ENCODE measurements around the gene ANKMY2. TPM values are rescaled to one million over a fixed set of nuclear protein-coding genes. Genes with fewer than 3 reads are reported as not detected.
A peak's percentile ranks its signal among the peaks of the same experiment; 100 is the strongest.
"Not testable (repeated sequence)": the region's sequence is repeated elsewhere in the genome, so short reads cannot be mapped to it uniquely, and the experiment has no call there.

Gene ANKMY2
- total RNA-seq, 1 experiment from 2014 or later: 22.9 TPM

DNA sequence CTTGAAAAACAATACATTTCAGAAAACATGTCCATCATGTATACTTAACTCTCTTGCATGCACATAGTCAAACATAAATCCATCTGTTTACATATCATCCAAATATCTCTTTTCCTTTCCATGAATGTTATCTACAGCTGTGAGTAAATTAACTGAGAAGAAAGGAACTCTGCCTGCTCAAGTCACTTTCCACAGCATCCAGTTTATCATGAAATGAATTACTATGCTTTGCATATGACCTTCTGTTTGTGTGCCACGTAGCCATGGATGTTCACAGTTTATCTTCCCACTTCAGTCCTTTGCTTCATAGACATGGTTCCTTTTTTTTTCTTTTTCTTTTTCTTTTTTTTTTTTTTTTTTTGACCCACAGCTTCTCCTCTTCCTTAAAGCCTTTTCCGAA lies 40.0 kb upstream of the ANKMY2 start:
- H4K20me1 ChIP-seq (ENCODE audit: insufficient read depth): no peaks in the 10 kb centered on the region; the same call in 1 of the 2 replicates
- no peak for TF ChIP-seq EZH2 (IDR thresholded peaks at IDR 0.05; ENCODE audit: low read depth)
- TF ChIP-seq, protein P1, sequence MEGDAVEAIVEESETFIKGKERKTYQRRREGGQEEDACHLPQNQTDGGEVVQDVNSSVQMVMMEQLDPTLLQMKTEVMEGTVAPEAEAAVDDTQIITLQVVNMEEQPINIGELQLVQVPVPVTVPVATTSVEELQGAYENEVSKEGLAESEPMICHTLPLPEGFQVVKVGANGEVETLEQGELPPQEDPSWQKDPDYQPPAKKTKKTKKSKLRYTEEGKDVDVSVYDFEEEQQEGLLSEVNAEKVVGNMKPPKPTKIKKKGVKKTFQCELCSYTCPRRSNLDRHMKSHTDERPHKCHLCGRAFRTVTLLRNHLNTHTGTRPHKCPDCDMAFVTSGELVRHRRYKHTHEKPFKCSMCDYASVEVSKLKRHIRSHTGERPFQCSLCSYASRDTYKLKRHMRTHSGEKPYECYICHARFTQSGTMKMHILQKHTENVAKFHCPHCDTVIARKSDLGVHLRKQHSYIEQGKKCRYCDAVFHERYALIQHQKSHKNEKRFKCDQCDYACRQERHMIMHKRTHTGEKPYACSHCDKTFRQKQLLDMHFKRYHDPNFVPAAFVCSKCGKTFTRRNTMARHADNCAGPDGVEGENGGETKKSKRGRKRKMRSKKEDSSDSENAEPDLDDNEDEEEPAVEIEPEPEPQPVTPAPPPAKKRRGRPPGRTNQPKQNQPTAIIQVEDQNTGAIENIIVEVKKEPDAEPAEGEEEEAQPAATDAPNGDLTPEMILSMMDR (conservative IDR thresholded peaks at IDR 0.05): no peak
- no peaks in the 10 kb centered on the region for H3K9me2 ChIP-seq (ENCODE audit: insufficient read depth)
- H3K9me3 ChIP-seq (ENCODE audit: insufficient read depth, low read depth): no peaks in the 10 kb centered on the region
- H3K36me3 ChIP-seq (ENCODE audit: low read depth): peaks cover 78% of the 10 kb centered on the region
- no peak overlapping the region for H3K4me3 ChIP-seq
- no TSS peak for BruUV-seq (replicated peaks)
- DNase-seq: no peak
- CTCF ChIA-PET: no interaction called here
- H3K79me2 ChIP-seq (ENCODE audit: low read depth): no peaks in the 10 kb centered on the region
- POLR2A ChIA-PET (ENCODE audit: unreplicated experiment): interaction anchor here (0.6 kb wide), 1 partner anchor 680 kb away, joined by 3 read pairs; no protein-coding TSS in a partner anchor
- H2AFZ ChIP-seq: no peak overlapping the region
- no peak overlapping the region for H3K4me2 ChIP-seq
- intact Hi-C loops (cut with micrococcal nuclease; ENCODE audit: unreplicated experiment): loop anchor here (5.0 kb wide), 1 partner anchor 38 kb away; the partner anchor contains the start of genes ANKMY2 and BZW2
- H3K27me3 ChIP-seq (ENCODE audit: insufficient read depth, low read depth): no peaks in the 10 kb centered on the region
- no peaks in the 10 kb centered on the region for H3K4me1 ChIP-seq (replicated peaks; ENCODE audit: insufficient read depth)
- no peak overlapping the region for H3K27ac ChIP-seq
- peaks cover 17% of the 10 kb centered on the region for H3F3A ChIP-seq (ENCODE audit: insufficient read depth, low read depth)

DNA sequence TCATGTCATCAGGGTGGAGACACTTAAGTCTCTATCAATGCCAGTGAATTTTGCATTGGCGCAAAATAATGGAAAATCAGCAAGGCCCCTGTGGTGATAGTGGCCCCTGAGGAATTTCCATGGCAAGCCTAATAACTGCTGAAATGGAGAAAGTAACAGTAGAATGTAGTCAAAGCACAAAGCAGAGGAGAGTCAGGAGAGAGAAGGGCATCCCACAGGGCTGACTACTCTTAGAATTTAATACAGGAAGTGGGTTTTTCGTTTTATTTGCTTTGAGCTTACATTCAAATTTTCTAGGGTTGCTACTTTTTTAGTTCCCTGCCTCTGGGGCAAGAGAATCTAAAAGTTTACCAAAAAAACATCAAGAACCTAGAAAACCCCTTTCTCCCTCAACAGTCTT lies 39.4 kb upstream of the ANKMY2 start:
- TF ChIP-seq, protein P1 (conservative IDR thresholded peaks at IDR 0.05): no peak
- Histone ChIP-seq H3K79me2 (ENCODE audit: low read depth) (no peaks in the 10 kb centered on the region), H3K9me3 (ENCODE audit: insufficient read depth, low read depth) (no peaks in the 10 kb centered on the region), H3K27ac (no peak overlapping the region), H3K9me2 (ENCODE audit: insufficient read depth) (no peaks in the 10 kb centered on the region), H3K36me3 (ENCODE audit: low read depth) (peaks cover 78% of the 10 kb centered on the region), H2AFZ (no peak overlapping the region), H3K27me3 (ENCODE audit: insufficient read depth, low read depth) (no peaks in the 10 kb centered on the region), H3F3A (ENCODE audit: insufficient read depth, low read depth) (peaks cover 17% of the 10 kb centered on the region), H3K4me2 (no peak overlapping the region), H3K4me1 (replicated peaks; ENCODE audit: insufficient read depth) (no peaks in the 10 kb centered on the region), H4K20me1 (ENCODE audit: insufficient read depth) (no peaks in the 10 kb centered on the region; the same call in 1 of the 2 replicates), H3K4me3 (no peak overlapping the region)
- BruUV-seq (replicated peaks): no TSS peak
- no peak for DNase-seq
- POLR2A ChIA-PET (ENCODE audit: unreplicated experiment): interaction anchor here (0.6 kb wide), 1 partner anchor 679 kb away, joined by 3 read pairs; no protein-coding TSS in a partner anchor
- intact Hi-C loops (cut with micrococcal nuclease; ENCODE audit: unreplicated experiment): loop anchor here (5.0 kb wide), 1 partner anchor 38 kb away; the partner anchor contains the start of genes ANKMY2 and BZW2
- CTCF ChIA-PET: interaction anchor here (0.6 kb wide), 1 partner anchor 113 kb away, joined by 3 read pairs; no protein-coding TSS in a partner anchor

DNA sequence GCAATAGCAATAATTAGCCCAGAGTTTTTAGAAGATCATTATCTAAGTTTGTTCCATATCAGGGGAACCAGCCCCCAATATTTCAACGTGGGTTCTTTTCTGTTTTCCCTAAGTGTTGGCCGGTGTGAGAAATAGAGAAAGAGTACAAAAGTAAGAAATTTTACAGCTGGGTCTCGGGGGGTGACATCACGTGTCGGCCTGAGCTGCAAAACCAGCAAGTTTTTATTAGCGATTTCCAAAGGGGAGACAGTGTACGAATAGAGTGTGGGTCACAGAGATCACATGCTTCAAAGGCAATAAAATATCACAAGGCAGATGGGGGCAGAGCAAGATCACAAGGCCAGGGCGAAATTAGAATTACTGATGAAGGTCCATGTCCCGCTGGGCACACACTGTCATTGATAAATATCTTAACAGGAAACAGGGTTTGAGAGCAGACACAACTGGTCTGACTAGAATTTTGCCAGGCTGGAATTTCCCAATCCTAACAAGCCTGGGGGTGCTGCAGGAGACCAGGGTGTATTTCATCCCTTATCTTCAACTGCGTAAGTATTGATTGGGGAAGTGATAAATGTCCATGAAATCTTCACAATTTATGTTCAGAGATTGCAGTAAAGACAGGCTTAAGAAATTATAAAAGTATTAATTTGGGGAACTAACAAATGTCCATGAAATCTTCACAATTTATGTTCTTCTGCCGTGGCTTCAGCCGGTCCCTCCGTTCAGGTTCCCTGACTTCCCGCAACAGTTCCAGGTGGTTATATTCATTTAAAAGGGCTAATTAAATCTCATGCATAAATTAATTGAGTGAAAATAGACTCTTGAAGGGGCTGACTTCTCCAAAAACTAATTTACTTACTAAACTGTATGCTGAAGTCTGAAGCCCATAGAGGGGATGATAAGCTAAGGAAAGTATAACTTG lies 33.4 kb upstream of the ANKMY2 start:
- H3K4me2 ChIP-seq; H3K4me3 ChIP-seq; H3K27me3 ChIP-seq (ENCODE audit: insufficient read depth, low read depth); intact Hi-C loops (cut with micrococcal nuclease; ENCODE audit: unreplicated experiment); H4K20me1 ChIP-seq (ENCODE audit: insufficient read depth); POLR2A ChIA-PET (ENCODE audit: unreplicated experiment); H2AFZ ChIP-seq; H3K9me3 ChIP-seq (ENCODE audit: insufficient read depth, low read depth); BruUV-seq (replicated peaks); H3K27ac ChIP-seq; H3K9me2 ChIP-seq (ENCODE audit: insufficient read depth): not testable (repeated sequence)
- CTCF ChIA-PET: interaction anchor here (0.6 kb wide), 1 partner anchor 30 kb away, joined by 3 read pairs; no protein-coding TSS in a partner anchor
- Histone ChIP-seq H3K79me2 (ENCODE audit: low read depth) (peaks cover 13% of the 10 kb centered on the region; the same call in 1 of the 2 replicates), H3F3A (ENCODE audit: insufficient read depth, low read depth) (peaks cover 13% of the 10 kb centered on the region), H3K36me3 (ENCODE audit: low read depth) (peaks cover 83% of the 10 kb centered on the region), H3K4me1 (replicated peaks; ENCODE audit: insufficient read depth) (peaks cover 14% of the 10 kb centered on the region; the same call in 1 of the 2 replicates)
- peak in 1 of 2 experiments; percentile 62 for DNase-seq
